SJSA1 (cell line): ENCODE results near the gene VIP. TPM values are rescaled to one million over a fixed set of nuclear protein-coding genes. Genes with fewer than 3 reads are reported as not detected.
"Not testable (repeated sequence)": the region's sequence is repeated elsewhere in the genome, so short reads cannot be mapped to it uniquely, and the experiment has no call there.

Experiments
- DNase-seq, 2 experiments: peaks; one replicate each; pipeline ENCODE4 v3.0.0-alpha.2; 2015 to 2020; ENCODE audit warnings: low spot score in 2 of 2, low read depth in 1 of 2
- H3K27ac ChIP-seq: fragments of 250-450 bp; sonication (Bioruptor Pico); 2 replicates; pipeline ENCODE4 v1.5.1; 2020; ENCODE audit warnings: mild to moderate bottlenecking, moderate library complexity
- H3K27me3 ChIP-seq: fragments of 250-450 bp; sonication (Bioruptor Pico); replicated peaks from 2 replicates; pipeline ENCODE4 v1.5.1; 2020; ENCODE audit warnings: mild to moderate bottlenecking, moderate library complexity
- H3K36me3 ChIP-seq: fragments of 250-450 bp; sonication (Bioruptor Pico); 2 replicates; pipeline ENCODE4 v1.5.1; 2020; ENCODE audit warnings: mild to moderate bottlenecking
- H3K4me1 ChIP-seq: fragments of 250-450 bp; sonication (Bioruptor Pico); replicated peaks from 2 replicates; pipeline ENCODE4 v1.6.1; 2021; ENCODE audit warnings: mild to moderate bottlenecking
- H3K4me3 ChIP-seq: fragments of 250-450 bp; sonication (Bioruptor Pico); 2 replicates; pipeline ENCODE4 v1.5.1; 2020; ENCODE audit warnings: mild to moderate bottlenecking
- H3K9me3 ChIP-seq: fragments of 250-450 bp; sonication (Bioruptor Pico); replicated peaks from 2 replicates; pipeline ENCODE4 v1.5.1; 2020; ENCODE audit warnings: mild to moderate bottlenecking
- total RNA-seq: library from RNA; depleted of rRNA; stranded (reverse); fragments of >200 nt; shearing (Covaris generic); gene quantifications from 2 replicates; pipeline ENCODE4 v1.2.3, GENCODE V29; 2014; rRNA removed

VIP gene
- 0.06 and 0.26 TPM in 2 replicates for total RNA-seq

GRCh38 chr6:152750694-152751093 lies at the start of gene VIP:
Gene VIP, plus strand, starts transcription at chr6:152750797. Its CDS starts 1,381 bp downstream, at chr6:152752178.
- Histone ChIP-seq H3K4me3 (no peak within 1 kb of the TSS), H3K9me3 (no peaks in the 10 kb centered on the region), H3K27ac (no peak within 1 kb of the TSS), H3K36me3 (no peaks in the 10 kb centered on the region), H3K4me1 (peaks cover 15% of the 10 kb centered on the region), H3K27me3 (no peaks in the 10 kb centered on the region)
- DNase-seq, result peak in 1 of 2 experiments; percentile 24

GRCh38 chr6:152701081-152701862 lies 49.3 kb upstream of the VIP start:
- H3K9me3 ChIP-seq, result no peaks in the 10 kb centered on the region
- no peaks in the 10 kb centered on the region for H3K27me3 ChIP-seq
- H3K4me1 ChIP-seq, result peaks cover 31% of the 10 kb centered on the region
- peak in 1 of 2 experiments; percentile 62 for DNase-seq
- peak overlapping the region; percentile 27; the same call in 1 of the 2 replicates for H3K27ac ChIP-seq
- H3K36me3 ChIP-seq, result no peaks in the 10 kb centered on the region
- no peak overlapping the region for H3K4me3 ChIP-seq

GRCh38 chr6:152701863-152702401 lies 48.7 kb upstream of the VIP start:
- no peak overlapping the region for H3K4me3 ChIP-seq
- H3K4me1 ChIP-seq, result peaks cover 28% of the 10 kb centered on the region
- peak overlapping the region; percentile 27; the same call in 1 of the 2 replicates for H3K27ac ChIP-seq
- no peaks in the 10 kb centered on the region for H3K9me3 ChIP-seq
- H3K36me3 ChIP-seq, result no peaks in the 10 kb centered on the region
- no peaks in the 10 kb centered on the region for H3K27me3 ChIP-seq
- no peak for DNase-seq

- H3K4me3 ChIP-seq, H3K36me3 ChIP-seq, DNase-seq, H3K27ac ChIP-seq, H3K27me3 ChIP-seq, H3K9me3 ChIP-seq: not testable (repeated sequence)
- peaks cover 28% of the 10 kb centered on the region for H3K4me1 ChIP-seq
Observed at GRCh38 chr6:152703750-152704149, 46.8 kb upstream of the VIP start.

GRCh38 chr6:152705327-152705726 lies 45.3 kb upstream of the VIP start:
- no peak overlapping the region for H3K27ac ChIP-seq
- no peaks in the 10 kb centered on the region for H3K36me3 ChIP-seq
- H3K27me3 ChIP-seq, result no peaks in the 10 kb centered on the region
- H3K4me3 ChIP-seq, result no peak overlapping the region
- DNase-seq, result no peak
- H3K4me1 ChIP-seq, result peaks cover 27% of the 10 kb centered on the region
- no peaks in the 10 kb centered on the region for H3K9me3 ChIP-seq

- Histone ChIP-seq H3K4me1 (no peaks in the 10 kb centered on the region), H3K4me3 (no peak overlapping the region), H3K9me3 (no peaks in the 10 kb centered on the region; the same call in 1 of the 2 replicates), H3K27ac (no peak overlapping the region), H3K27me3 (no peaks in the 10 kb centered on the region), H3K36me3 (no peaks in the 10 kb centered on the region)
- DNase-seq, result no peak
Observed at GRCh38 chr6:152716322-152716721, 34.3 kb upstream of the VIP start.

- H3K27me3 ChIP-seq, result no peaks in the 10 kb centered on the region
- H3K9me3 ChIP-seq, result no peaks in the 10 kb centered on the region
- H3K36me3 ChIP-seq, result no peaks in the 10 kb centered on the region
- peaks cover 12% of the 10 kb centered on the region for H3K4me1 ChIP-seq
- DNase-seq, result no peak
- no peak overlapping the region for H3K27ac ChIP-seq
- no peak overlapping the region for H3K4me3 ChIP-seq
Observed at GRCh38 chr6:152720974-152721373, 29.6 kb upstream of the VIP start.

- H3K4me1 ChIP-seq, result peaks cover 12% of the 10 kb centered on the region
- no peaks in the 10 kb centered on the region for H3K9me3 ChIP-seq
- no peak for DNase-seq
- H3K27ac ChIP-seq, result no peak overlapping the region
- no peak overlapping the region for H3K4me3 ChIP-seq
- no peaks in the 10 kb centered on the region for H3K27me3 ChIP-seq
- no peaks in the 10 kb centered on the region for H3K36me3 ChIP-seq
Observed at GRCh38 chr6:152721956-152722355, 28.6 kb upstream of the VIP start.

GRCh38 chr6:152723398-152723797 lies 27.2 kb upstream of the VIP start:
- H3K27me3 ChIP-seq, result no peaks in the 10 kb centered on the region
- peaks cover 12% of the 10 kb centered on the region for H3K4me1 ChIP-seq
- H3K36me3 ChIP-seq, result no peaks in the 10 kb centered on the region
- H3K4me3 ChIP-seq, result no peak overlapping the region
- peak overlapping the region; percentile 51 for H3K27ac ChIP-seq
- no peaks in the 10 kb centered on the region for H3K9me3 ChIP-seq
- DNase-seq, result peak in 1 of 2 experiments; percentile 60

- H3K9me3 ChIP-seq, result no peaks in the 10 kb centered on the region
- no peak for DNase-seq
- H3K4me1 ChIP-seq, result peaks cover 12% of the 10 kb centered on the region
- H3K36me3 ChIP-seq, result no peaks in the 10 kb centered on the region
- H3K27ac ChIP-seq, result no peak overlapping the region
- no peaks in the 10 kb centered on the region for H3K27me3 ChIP-seq
- no peak overlapping the region for H3K4me3 ChIP-seq
Observed at GRCh38 chr6:152726313-152726712, 24.3 kb upstream of the VIP start.

GRCh38 chr6:152727507-152727906 lies 23.1 kb upstream of the VIP start:
- Histone ChIP-seq H3K9me3 (no peaks in the 10 kb centered on the region), H3K4me3 (no peak overlapping the region), H3K4me1 (peaks cover 12% of the 10 kb centered on the region), H3K36me3 (no peaks in the 10 kb centered on the region), H3K27ac (no peak overlapping the region), H3K27me3 (no peaks in the 10 kb centered on the region)
- no peak for DNase-seq

GRCh38 chr6:152734630-152735029 lies 16.0 kb upstream of the VIP start:
- Histone ChIP-seq H3K36me3 (no peaks in the 10 kb centered on the region), H3K27ac (no peak overlapping the region), H3K4me1 (no peaks in the 10 kb centered on the region), H3K27me3 (0 out of 2 replicates have a peak, but pooled peaks cover 3% of the 10 kb centered on the region), H3K4me3 (no peak overlapping the region), H3K9me3 (no peaks in the 10 kb centered on the region)
- DNase-seq, result no peak

- H3K36me3 ChIP-seq, result no peaks in the 10 kb centered on the region
- no peak for DNase-seq
- no peak overlapping the region for H3K27ac ChIP-seq
- 0 out of 2 replicates have a peak, but pooled peaks cover 3% of the 10 kb centered on the region for H3K27me3 ChIP-seq
- no peaks in the 10 kb centered on the region for H3K9me3 ChIP-seq
- no peaks in the 10 kb centered on the region for H3K4me1 ChIP-seq
- no peak overlapping the region for H3K4me3 ChIP-seq
Observed at GRCh38 chr6:152736687-152737273, 13.8 kb upstream of the VIP start.

- H3K27me3 ChIP-seq, result no peaks in the 10 kb centered on the region
- no peaks in the 10 kb centered on the region for H3K36me3 ChIP-seq
- peak overlapping the region; percentile 79 for H3K27ac ChIP-seq
- H3K4me3 ChIP-seq, result no peak overlapping the region
- no peaks in the 10 kb centered on the region for H3K9me3 ChIP-seq
- peaks cover 33% of the 10 kb centered on the region for H3K4me1 ChIP-seq
- DNase-seq, result no peak
Observed at GRCh38 chr6:152745509-152746171, 5.0 kb upstream of the VIP start.
